K562 (cell line): ENCODE data around the gene ZNF83.

ENCODE experiments used
- PREB ChIP-seq: sonication (generic); formaldehyde crosslinking; IDR thresholded peaks from 2 replicates; pipeline ENCODE4 v1.8.1; 2023; ENCODE audit warnings: mild to moderate bottlenecking, missing genetic modification reagents
- TCF3 ChIP-seq: sonication (generic); formaldehyde crosslinking; IDR thresholded peaks from 2 replicates; pipeline ENCODE4 v1.4.0; 2020; ENCODE audit warnings: mild to moderate bottlenecking, missing genetic modification reagents

GRCh38 chr19:52613299-52613906 lies 24.8 kb downstream of the ZNF83 start:
- TF ChIP-seq TCF3 (no peak), PREB (CRISPR knock-in tag) (no peak)
